ENCODE data around the gene CDH4. TPM values are rescaled to one million over a fixed set of nuclear protein-coding genes. Genes with fewer than 3 reads are reported as not detected.

CDH4 gene
- total RNA-seq, 1 donor from 2014 or later: 2.9 TPM

- Histone ChIP-seq H3F3A (ENCODE audit: low read depth) (peaks cover 4% of the 10 kb centered on the region), H3K4me1 (peaks cover 18% of the 10 kb centered on the region), H3K27me3 (no peaks in the 10 kb centered on the region), H3K27ac (no peak overlapping the region), H4K20me1 (ENCODE audit: low read depth) (no peaks in the 10 kb centered on the region), H3K9ac (no peak overlapping the region), H3K79me2 (ENCODE audit: low read depth) (no peaks in the 10 kb centered on the region), H3K9me3 (ENCODE audit: low read depth) (no peaks in the 10 kb centered on the region), H2AFZ (replicated peaks) (no peak overlapping the region), H3K4me3 (no peak overlapping the region), H3K4me2 (no peak overlapping the region), H3K36me3 (no peaks in the 10 kb centered on the region)
- peaks cover 2% of the 10 kb centered on the region for H3K36me3 Mint-ChIP-seq
- H3K4me1 Mint-ChIP-seq: peaks cover 28% of the 10 kb centered on the region
- TF ChIP-seq EZH2phosphoT487 (IDR thresholded peaks at IDR 0.05) (no peak), EZH2 (IDR thresholded peaks at IDR 0.05) (no peak)
- TF ChIP-seq, protein P1, sequence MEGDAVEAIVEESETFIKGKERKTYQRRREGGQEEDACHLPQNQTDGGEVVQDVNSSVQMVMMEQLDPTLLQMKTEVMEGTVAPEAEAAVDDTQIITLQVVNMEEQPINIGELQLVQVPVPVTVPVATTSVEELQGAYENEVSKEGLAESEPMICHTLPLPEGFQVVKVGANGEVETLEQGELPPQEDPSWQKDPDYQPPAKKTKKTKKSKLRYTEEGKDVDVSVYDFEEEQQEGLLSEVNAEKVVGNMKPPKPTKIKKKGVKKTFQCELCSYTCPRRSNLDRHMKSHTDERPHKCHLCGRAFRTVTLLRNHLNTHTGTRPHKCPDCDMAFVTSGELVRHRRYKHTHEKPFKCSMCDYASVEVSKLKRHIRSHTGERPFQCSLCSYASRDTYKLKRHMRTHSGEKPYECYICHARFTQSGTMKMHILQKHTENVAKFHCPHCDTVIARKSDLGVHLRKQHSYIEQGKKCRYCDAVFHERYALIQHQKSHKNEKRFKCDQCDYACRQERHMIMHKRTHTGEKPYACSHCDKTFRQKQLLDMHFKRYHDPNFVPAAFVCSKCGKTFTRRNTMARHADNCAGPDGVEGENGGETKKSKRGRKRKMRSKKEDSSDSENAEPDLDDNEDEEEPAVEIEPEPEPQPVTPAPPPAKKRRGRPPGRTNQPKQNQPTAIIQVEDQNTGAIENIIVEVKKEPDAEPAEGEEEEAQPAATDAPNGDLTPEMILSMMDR (IDR thresholded peaks at IDR 0.05): no peak
- H3K9me3 Mint-ChIP-seq: peaks cover 4% of the 10 kb centered on the region
- H3K27ac Mint-ChIP-seq: no peak overlapping the region
- no peak overlapping the region for H3K4me3 Mint-ChIP-seq
- H3K27me3 Mint-ChIP-seq (ENCODE audit: insufficient read depth, low read depth): peaks cover 6% of the 10 kb centered on the region
- DNase-seq (ENCODE audit: low spot score): no peak
These were observed 203.6 kb downstream of the CDH4 start for GRCh38 chr20:61455508-61456215.

DNA sequence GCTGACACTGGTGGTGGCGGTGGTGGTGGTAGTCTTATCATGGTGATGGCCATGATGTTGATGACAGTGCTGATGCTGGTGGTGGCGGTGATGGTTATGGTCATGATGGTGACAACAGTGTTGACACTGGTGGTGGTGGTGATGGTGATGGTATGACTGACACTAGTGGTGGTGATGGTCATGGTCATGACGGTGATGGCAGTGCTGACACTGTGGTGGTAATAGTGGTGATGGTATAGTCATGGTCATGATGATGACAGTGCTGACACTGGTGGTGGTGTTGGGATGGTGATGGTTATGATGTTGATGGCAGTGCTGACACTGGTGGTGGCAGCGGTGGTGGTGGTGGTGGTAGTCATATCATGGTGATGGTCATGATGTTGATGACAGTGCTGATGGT, 205.7 kb downstream of the CDH4 start:
- TF ChIP-seq, protein P1 (IDR thresholded peaks at IDR 0.05): no peak
- TF ChIP-seq EZH2 (IDR thresholded peaks at IDR 0.05) (no peak), EZH2phosphoT487 (IDR thresholded peaks at IDR 0.05) (no peak)
- Histone ChIP-seq H4K20me1 (ENCODE audit: low read depth) (no peaks in the 10 kb centered on the region), H3K36me3 (no peaks in the 10 kb centered on the region), H3K27ac (no peak overlapping the region), H2AFZ (replicated peaks) (no peak overlapping the region), H3K4me1 (peaks cover 7% of the 10 kb centered on the region), H3K4me2 (no peak overlapping the region), H3K27me3 (no peaks in the 10 kb centered on the region), H3K79me2 (ENCODE audit: low read depth) (no peaks in the 10 kb centered on the region), H3K9me3 (ENCODE audit: low read depth) (no peaks in the 10 kb centered on the region), H3K4me3 (no peak overlapping the region), H3F3A (ENCODE audit: low read depth) (no peaks in the 10 kb centered on the region), H3K9ac (no peak overlapping the region)
- Mint-ChIP-seq H3K4me1 (peaks cover 28% of the 10 kb centered on the region), H3K27ac (no peak overlapping the region), H3K27me3 (ENCODE audit: insufficient read depth, low read depth) (peaks cover 10% of the 10 kb centered on the region), H3K4me3 (no peak overlapping the region), H3K36me3 (peaks cover 4% of the 10 kb centered on the region), H3K9me3 (peaks cover 14% of the 10 kb centered on the region)
- no peak for DNase-seq (ENCODE audit: low spot score)

DNA sequence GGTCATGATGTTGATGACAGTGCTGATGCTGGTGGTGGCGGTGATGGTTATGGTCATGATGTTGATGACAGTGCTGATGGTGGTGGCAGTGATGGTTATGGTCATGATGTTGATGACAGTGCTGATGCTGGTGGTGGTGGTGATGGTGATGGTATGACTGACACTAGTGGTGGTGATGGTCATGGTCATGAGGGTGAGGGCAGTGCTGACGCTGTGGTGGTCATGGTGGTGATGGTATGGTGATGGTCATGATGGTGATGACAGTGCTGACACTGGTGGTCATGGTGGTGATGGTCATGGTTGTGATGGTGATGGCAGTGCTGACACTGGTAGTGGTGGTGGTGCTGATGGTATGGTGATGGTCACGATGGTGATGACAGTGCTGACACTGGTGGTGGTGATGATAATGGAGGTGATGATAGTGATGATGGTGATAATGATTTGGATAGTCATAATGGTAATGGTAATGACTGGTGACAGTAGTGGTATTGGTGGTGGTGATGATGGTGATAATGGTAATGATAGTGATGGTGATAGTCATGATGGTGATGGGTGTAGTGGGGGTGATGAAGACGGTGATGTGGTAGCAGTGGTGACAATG, 206.2 kb downstream of the CDH4 start:
- Histone ChIP-seq H3K4me1 (peaks cover 7% of the 10 kb centered on the region), H3K9me3 (ENCODE audit: low read depth) (no peaks in the 10 kb centered on the region), H3K79me2 (ENCODE audit: low read depth) (no peaks in the 10 kb centered on the region), H3K27me3 (no peaks in the 10 kb centered on the region), H3K4me3 (no peak overlapping the region), H2AFZ (replicated peaks) (no peak overlapping the region), H3K4me2 (no peak overlapping the region), H3K36me3 (no peaks in the 10 kb centered on the region), H3K9ac (no peak overlapping the region), H3F3A (ENCODE audit: low read depth) (no peaks in the 10 kb centered on the region), H4K20me1 (ENCODE audit: low read depth) (no peaks in the 10 kb centered on the region), H3K27ac (no peak overlapping the region)
- peaks cover 10% of the 10 kb centered on the region for H3K27me3 Mint-ChIP-seq (ENCODE audit: insufficient read depth, low read depth)
- no peak overlapping the region for H3K27ac Mint-ChIP-seq
- peaks cover 25% of the 10 kb centered on the region for H3K4me1 Mint-ChIP-seq
- H3K9me3 Mint-ChIP-seq: peaks cover 19% of the 10 kb centered on the region
- peaks cover 4% of the 10 kb centered on the region for H3K36me3 Mint-ChIP-seq
- no peak for DNase-seq (ENCODE audit: low spot score)
- H3K4me3 Mint-ChIP-seq: no peak overlapping the region
- no peak for TF ChIP-seq EZH2phosphoT487 (IDR thresholded peaks at IDR 0.05)
- TF ChIP-seq, protein P1 (IDR thresholded peaks at IDR 0.05): no peak
- TF ChIP-seq EZH2 (IDR thresholded peaks at IDR 0.05): no peak

Measured in neural progenitor cell (in vitro differentiated cells).